Ascending aorta (tissue), 2 donors: ENCODE data around the gene TACC2. TPM values are rescaled to one million over a fixed set of nuclear protein-coding genes. Genes with fewer than 3 reads are reported as not detected.

Experiments used
- DNase-seq, 2 donors: peaks; one replicate each; pipeline ENCODE4 v3.0.0-alpha.2; 2019; ENCODE audit warnings: low spot score in 2 of 2
- H3K27ac ChIP-seq, 2 donors: fragments of 200-600 bp; sonication (generic); one replicate each; pipeline ENCODE4 v1.5.1; 2016 to 2017; ENCODE audit warnings: mild to moderate bottlenecking in 1 of 2
- H3K27me3 ChIP-seq: fragments of 200-600 bp; sonication (generic); one replicate; pipeline ENCODE4 v1.5.1; 2017
- H3K36me3 ChIP-seq, 2 donors: fragments of 200-600 bp; sonication (generic); one replicate each; pipeline ENCODE4 v1.5.1; 2016
- H3K4me1 ChIP-seq, 2 donors: fragments of 200-600 bp; sonication (generic); one replicate each; pipeline ENCODE4 v1.5.1; 2016 to 2017; ENCODE audit warnings: mild to moderate bottlenecking in 1 of 2
- H3K4me3 ChIP-seq, 2 donors: fragments of 200-600 bp; sonication (generic); one replicate each; pipeline ENCODE4 v1.5.1; 2016 to 2017; ENCODE audit warnings: mild to moderate bottlenecking in 1 of 2
- H3K9me3 ChIP-seq, 2 donors: fragments of 200-600 bp; sonication (generic); one replicate each; pipeline ENCODE4 v1.5.1; 2016
- intact Hi-C: fragments of 100-400 bp; cut with DNase I; formaldehyde crosslinking; loops from one replicate; pipeline ENCODE4 v1.15.1; 2023
- total RNA-seq: library from RNA; depleted of rRNA; stranded (reverse); fragments of >200 nt; gene quantifications from one replicate; pipeline ENCODE4 v1.1.0, GENCODE V29; 2016
- TF ChIP-seq, protein P1 (sequence below), 3 experiments: fragments of 200-600 bp in 2 of 3; fragments of 450-650 bp in 1 of 3; sonication (generic) in 2 of 3; IDR thresholded peaks; one replicate each; pipeline ENCODE4 v1.5.1; 2016 to 2019; ENCODE audit warnings: antibody characterized with exemption in 3 of 3, mild to moderate bottlenecking in 1 of 3, moderate library complexity in 1 of 3

Gene TACC2
- total RNA-seq, 1 donor from 2014 or later: 69.1 TPM

GRCh38 chr10:122267849-122268737, 279.1 kb downstream of the TACC2 start:
- no peak for DNase-seq
- H3K4me1 ChIP-seq: no peaks in the 10 kb centered on the region
- no peak overlapping the region for H3K4me3 ChIP-seq
- H3K27me3 ChIP-seq: no peaks in the 10 kb centered on the region
- H3K27ac ChIP-seq: no peak overlapping the region
- TF ChIP-seq, protein P1, sequence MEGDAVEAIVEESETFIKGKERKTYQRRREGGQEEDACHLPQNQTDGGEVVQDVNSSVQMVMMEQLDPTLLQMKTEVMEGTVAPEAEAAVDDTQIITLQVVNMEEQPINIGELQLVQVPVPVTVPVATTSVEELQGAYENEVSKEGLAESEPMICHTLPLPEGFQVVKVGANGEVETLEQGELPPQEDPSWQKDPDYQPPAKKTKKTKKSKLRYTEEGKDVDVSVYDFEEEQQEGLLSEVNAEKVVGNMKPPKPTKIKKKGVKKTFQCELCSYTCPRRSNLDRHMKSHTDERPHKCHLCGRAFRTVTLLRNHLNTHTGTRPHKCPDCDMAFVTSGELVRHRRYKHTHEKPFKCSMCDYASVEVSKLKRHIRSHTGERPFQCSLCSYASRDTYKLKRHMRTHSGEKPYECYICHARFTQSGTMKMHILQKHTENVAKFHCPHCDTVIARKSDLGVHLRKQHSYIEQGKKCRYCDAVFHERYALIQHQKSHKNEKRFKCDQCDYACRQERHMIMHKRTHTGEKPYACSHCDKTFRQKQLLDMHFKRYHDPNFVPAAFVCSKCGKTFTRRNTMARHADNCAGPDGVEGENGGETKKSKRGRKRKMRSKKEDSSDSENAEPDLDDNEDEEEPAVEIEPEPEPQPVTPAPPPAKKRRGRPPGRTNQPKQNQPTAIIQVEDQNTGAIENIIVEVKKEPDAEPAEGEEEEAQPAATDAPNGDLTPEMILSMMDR (IDR thresholded peaks at IDR 0.05): peak; percentile 55 to 91 (median 89)
- no peaks in the 10 kb centered on the region for H3K9me3 ChIP-seq
- peaks cover 0 to 12% of the 10 kb centered on the region in 2 donors for H3K36me3 ChIP-seq
- intact Hi-C loops: no loop called here

- DNase-seq: no peak
Observed at GRCh38 chr10:122269059-122269687, 280.2 kb downstream of the TACC2 start.

GRCh38 chr10:122271076-122271475, 282.1 kb downstream of the TACC2 start, which contains the start of gene BTBD16:
BTBD16 (plus strand) TSS chr10:122271296; CDS start chr10:122275082, 3,786 bp downstream.
- no peaks in the 10 kb centered on the region for H3K9me3 ChIP-seq
- H3K4me3 ChIP-seq: no peak within 1 kb of the TSS
- no peaks in the 10 kb centered on the region for H3K27me3 ChIP-seq
- H3K4me1 ChIP-seq: no peaks in the 10 kb centered on the region
- TF ChIP-seq, protein P1 (IDR thresholded peaks at IDR 0.05): no peak
- H3K27ac ChIP-seq: no peak within 1 kb of the TSS
- intact Hi-C loops: no loop called here
- H3K36me3 ChIP-seq: peaks cover 0 to 12% of the 10 kb centered on the region in 2 donors
- DNase-seq: no peak

More at GRCh38 chr10:122269059-122269687, 280.2 kb downstream of the TACC2 start:
- intact Hi-C loops: no loop called here
- no peak overlapping the region for H3K4me3 ChIP-seq
- H3K27ac ChIP-seq: no peak overlapping the region
- H3K36me3 ChIP-seq: peaks cover 0 to 12% of the 10 kb centered on the region in 2 donors
- no peaks in the 10 kb centered on the region for H3K9me3 ChIP-seq
- TF ChIP-seq, protein P1 (IDR thresholded peaks at IDR 0.05): no peak
- H3K4me1 ChIP-seq: no peaks in the 10 kb centered on the region
- H3K27me3 ChIP-seq: no peaks in the 10 kb centered on the region

DNA sequence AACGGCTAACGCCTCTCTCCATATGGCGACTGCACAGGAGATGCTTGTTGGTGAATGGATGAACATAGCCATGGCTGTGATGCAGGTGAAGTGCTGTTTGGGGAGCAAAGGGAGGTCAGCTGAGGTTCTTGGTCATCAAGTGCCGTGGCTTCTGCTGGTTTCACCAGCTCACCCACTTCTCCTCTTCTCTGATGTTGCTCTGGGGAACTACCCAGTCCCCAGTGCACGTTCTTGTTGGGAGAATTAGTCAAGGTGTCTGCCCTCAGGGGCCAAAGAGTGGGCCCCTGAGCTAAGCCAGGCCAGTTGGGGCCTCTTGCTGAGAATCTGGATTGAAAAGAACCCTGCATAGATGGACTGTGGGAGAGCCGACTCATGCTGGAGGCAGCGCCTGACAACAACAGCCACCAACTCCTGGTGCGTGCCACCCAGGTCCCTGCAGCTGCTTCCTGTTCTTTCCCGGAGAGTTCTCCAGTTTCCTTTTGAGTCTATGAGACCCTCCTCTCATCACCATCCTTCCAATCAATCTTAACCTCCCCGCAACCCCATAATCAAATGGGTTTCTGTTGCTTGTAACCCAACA, 285.1 kb downstream of the TACC2 start:
- H3K4me1 ChIP-seq: no peaks in the 10 kb centered on the region
- TF ChIP-seq, protein P1 (IDR thresholded peaks at IDR 0.05): no peak
- H3K9me3 ChIP-seq: no peaks in the 10 kb centered on the region
- H3K36me3 ChIP-seq: peaks cover 0 to 5% of the 10 kb centered on the region in 2 donors
- intact Hi-C loops: no loop called here
- no peaks in the 10 kb centered on the region for H3K27me3 ChIP-seq
- H3K4me3 ChIP-seq: no peak overlapping the region
- no peak for DNase-seq
- no peak overlapping the region for H3K27ac ChIP-seq

- TF ChIP-seq, protein P1 (IDR thresholded peaks at IDR 0.05): no peak
- Histone ChIP-seq H3K4me3 (no peak overlapping the region), H3K4me1 (peaks cover 0 to 1% of the 10 kb centered on the region in 2 donors), H3K9me3 (no peaks in the 10 kb centered on the region), H3K27ac (no peak overlapping the region), H3K36me3 (no peaks in the 10 kb centered on the region), H3K27me3 (no peaks in the 10 kb centered on the region)
- no peak for DNase-seq
- intact Hi-C loops: no loop called here
Observed at GRCh38 chr10:122276611-122277208, 287.7 kb downstream of the TACC2 start.
